ENCODE data around the gene PDCD1. TPM values are rescaled to one million over a fixed set of nuclear protein-coding genes. Genes with fewer than 3 reads are reported as not detected.

The PDCD1 gene
- total RNA-seq, 1 experiment from 2014 or later = not detected

- intact Hi-C loops (cut with micrococcal nuclease) = loop anchor here (10.0 kb wide), 1 partner anchor 126 kb away; the partner anchor contains the start of gene D2HGDH
- Histone ChIP-seq H2AFZ (ENCODE audit: low read length) (peak overlapping the region; percentile 51), H3K36me3 (ENCODE audit: low read depth, low read length) (no peaks in the 10 kb centered on the region), H3K9me3 (ENCODE audit: low read length) (no peaks in the 10 kb centered on the region), H4K20me1 (ENCODE audit: low read length) (no peaks in the 10 kb centered on the region), H3K79me2 (ENCODE audit: low read length) (no peaks in the 10 kb centered on the region), H3K9ac (ENCODE audit: low read length) (no peak overlapping the region), H3K4me1 (ENCODE audit: insufficient read depth, low read length) (no peaks in the 10 kb centered on the region), H3K27me3 (ENCODE audit: low read length) (no peaks in the 10 kb centered on the region), H3K9me2 (replicated peaks; ENCODE audit: low read length) (no peaks in the 10 kb centered on the region), H3K27ac (ENCODE audit: low read length) (no peak overlapping the region), H3K4me2 (ENCODE audit: low read length) (peak overlapping the region; percentile 77), H3F3A (ENCODE audit: low read length, unreplicated experiment) (no peaks in the 10 kb centered on the region), H3K4me3 (ENCODE audit: low read length) (peak overlapping the region; percentile 55; the same call in 1 of the 2 replicates)
- TF ChIP-seq EZH2 (IDR thresholded peaks at IDR 0.05; ENCODE audit: low read length, unreplicated experiment) = no peak
- TF ChIP-seq, protein P1, sequence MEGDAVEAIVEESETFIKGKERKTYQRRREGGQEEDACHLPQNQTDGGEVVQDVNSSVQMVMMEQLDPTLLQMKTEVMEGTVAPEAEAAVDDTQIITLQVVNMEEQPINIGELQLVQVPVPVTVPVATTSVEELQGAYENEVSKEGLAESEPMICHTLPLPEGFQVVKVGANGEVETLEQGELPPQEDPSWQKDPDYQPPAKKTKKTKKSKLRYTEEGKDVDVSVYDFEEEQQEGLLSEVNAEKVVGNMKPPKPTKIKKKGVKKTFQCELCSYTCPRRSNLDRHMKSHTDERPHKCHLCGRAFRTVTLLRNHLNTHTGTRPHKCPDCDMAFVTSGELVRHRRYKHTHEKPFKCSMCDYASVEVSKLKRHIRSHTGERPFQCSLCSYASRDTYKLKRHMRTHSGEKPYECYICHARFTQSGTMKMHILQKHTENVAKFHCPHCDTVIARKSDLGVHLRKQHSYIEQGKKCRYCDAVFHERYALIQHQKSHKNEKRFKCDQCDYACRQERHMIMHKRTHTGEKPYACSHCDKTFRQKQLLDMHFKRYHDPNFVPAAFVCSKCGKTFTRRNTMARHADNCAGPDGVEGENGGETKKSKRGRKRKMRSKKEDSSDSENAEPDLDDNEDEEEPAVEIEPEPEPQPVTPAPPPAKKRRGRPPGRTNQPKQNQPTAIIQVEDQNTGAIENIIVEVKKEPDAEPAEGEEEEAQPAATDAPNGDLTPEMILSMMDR (conservative IDR thresholded peaks at IDR 0.05; ENCODE audit: low read depth, low read length) = no peak
- no peak for TF ChIP-seq EZH2phosphoT487 (IDR thresholded peaks at IDR 0.05; ENCODE audit: borderline replicate concordance, low read length)
- DNase-seq (no peak), ATAC-seq (peak; percentile 54)
- BruUV-seq (replicated peaks) = no TSS peak
- CTCF ChIA-PET = no interaction called here
- POLR2A ChIA-PET (ENCODE audit: unreplicated experiment) = no interaction called here
Measured at GRCh38 chr2:241860184-241861078, 1.7 kb upstream of the PDCD1 start.

- peak; percentile 70 for ATAC-seq
- ChIA-PET POLR2A (ENCODE audit: unreplicated experiment) (no interaction called here), CTCF (interaction anchor here (0.5 kb wide), 1 partner anchor 224 kb away, joined by 3 read pairs; no protein-coding TSS in a partner anchor)
- TF ChIP-seq, protein P1 (conservative IDR thresholded peaks at IDR 0.05; ENCODE audit: low read depth, low read length) = peak; percentile 41; the same call in 1 of the 2 replicates
- TF ChIP-seq EZH2phosphoT487 (IDR thresholded peaks at IDR 0.05; ENCODE audit: borderline replicate concordance, low read length) (no peak), EZH2 (IDR thresholded peaks at IDR 0.05; ENCODE audit: low read length, unreplicated experiment) (no peak)
- H4K20me1 ChIP-seq (ENCODE audit: low read length) = no peaks in the 10 kb centered on the region
- H3K79me2 ChIP-seq (ENCODE audit: low read length) = no peaks in the 10 kb centered on the region
- no peaks in the 10 kb centered on the region for H3K36me3 ChIP-seq (ENCODE audit: low read depth, low read length)
- H3F3A ChIP-seq (ENCODE audit: low read length, unreplicated experiment) = no peaks in the 10 kb centered on the region
- H2AFZ ChIP-seq (ENCODE audit: low read length) = peak overlapping the region; percentile 51
- H3K9me2 ChIP-seq (replicated peaks; ENCODE audit: low read length) = no peaks in the 10 kb centered on the region
- H3K27ac ChIP-seq (ENCODE audit: low read length) = no peak overlapping the region
- H3K9me3 ChIP-seq (ENCODE audit: low read length) = no peaks in the 10 kb centered on the region
- no peaks in the 10 kb centered on the region for H3K4me1 ChIP-seq (ENCODE audit: insufficient read depth, low read length)
- no peak for DNase-seq
- BruUV-seq (replicated peaks) = no TSS peak
- H3K4me3 ChIP-seq (ENCODE audit: low read length) = peak overlapping the region; percentile 55
- peak overlapping the region; percentile 77 for H3K4me2 ChIP-seq (ENCODE audit: low read length)
- H3K9ac ChIP-seq (ENCODE audit: low read length) = no peak overlapping the region
- intact Hi-C loops (cut with micrococcal nuclease) = loop anchor here (10.0 kb wide), 1 partner anchor 125 kb away; the partner anchor contains the start of gene D2HGDH
- no peaks in the 10 kb centered on the region for H3K27me3 ChIP-seq (ENCODE audit: low read length)
Measured at GRCh38 chr2:241859436-241860183, 916 bp upstream of the PDCD1 start.

All from PC-3 (cell line).